GM19193 (cell line): ENCODE data around the gene KIFC1.
A peak's percentile ranks its signal among the peaks of the same experiment; 100 is the strongest.

Experiments
- POLR2A ChIP-seq: IDR thresholded peaks from 4 replicates; pipeline ENCODE4 v1.6.1; 2011; ENCODE audit not compliant: insufficient read depth, insufficient read length; ENCODE audit errors: extremely low read depth

KIFC1 gene

GRCh38 chr6:33419580-33420490 lies 28.2 kb downstream of the KIFC1 start, which contains the start of gene SYNGAP1:
SYNGAP1 (plus strand) TSS chr6:33420065; CDS start chr6:33420265, 200 bp downstream.
- no peak for TF ChIP-seq POLR2A

GRCh38 chr6:33420491-33421343 lies 29.1 kb downstream of the KIFC1 start:
- TF ChIP-seq POLR2A = no peak

- no peak for TF ChIP-seq POLR2A
Measured at GRCh38 chr6:33421344-33421643, 29.7 kb downstream of the KIFC1 start.

GRCh38 chr6:33423777-33424176 lies 32.2 kb downstream of the KIFC1 start:
- TF ChIP-seq POLR2A = no peak

GRCh38 chr6:33424855-33425667 lies 33.4 kb downstream of the KIFC1 start:
- TF ChIP-seq POLR2A = no peak

- peak; percentile 65 for TF ChIP-seq POLR2A
Measured at GRCh38 chr6:33425668-33426577, 34.3 kb downstream of the KIFC1 start.

- TF ChIP-seq POLR2A = no peak
Measured at GRCh38 chr6:33426590-33427511, 35.2 kb downstream of the KIFC1 start.

GRCh38 chr6:33427585-33428223 lies 36.1 kb downstream of the KIFC1 start:
- TF ChIP-seq POLR2A = no peak

- TF ChIP-seq POLR2A = no peak
Measured at GRCh38 chr6:33428224-33428965, 36.8 kb downstream of the KIFC1 start.

- TF ChIP-seq POLR2A = no peak
Measured at GRCh38 chr6:33428966-33429749, 37.5 kb downstream of the KIFC1 start.

- no peak for TF ChIP-seq POLR2A
Measured at GRCh38 chr6:33429750-33430052, 38.1 kb downstream of the KIFC1 start.
